Uterus (tissue), 4 donors: ENCODE data around the gene BCR. TPM values are rescaled to one million over a fixed set of nuclear protein-coding genes. Genes with fewer than 3 reads are reported as not detected.
"Not testable (repeated sequence)": the region's sequence is repeated elsewhere in the genome, so short reads cannot be mapped to it uniquely, and the experiment has no call there.

Experiments
- DNase-seq, 2 donors: peaks; one replicate each; pipeline ENCODE4 v3.0.0-alpha.2; 2019 to 2020
- H3K27ac ChIP-seq, 2 donors: fragments of 200-600 bp; sonication (generic); 1 replicate in 1 of 2; 2 replicates in 1 of 2; pipeline ENCODE4 v1.5.1; 2016 to 2018
- H3K27me3 ChIP-seq, 2 donors: fragments of 200-600 bp; sonication (generic); one replicate each; pipeline ENCODE4 v1.5.1; 2018 to 2019; ENCODE audit warnings: control low read depth in 1 of 2
- H3K36me3 ChIP-seq, 2 donors: fragments of 200-600 bp; sonication (generic); one replicate each; pipeline ENCODE4 v1.5.1; 2019; ENCODE audit warnings: control low read depth in 1 of 2
- H3K4me1 ChIP-seq, 2 donors: fragments of 200-600 bp; sonication (generic); one replicate each; pipeline ENCODE4 v1.5.1; 2018 to 2019; ENCODE audit warnings: control low read depth in 1 of 2
- H3K4me3 ChIP-seq, 2 donors: fragments of 200-600 bp; sonication (generic); 1 replicate in 1 of 2; 2 replicates in 1 of 2; pipeline ENCODE4 v1.5.1; 2018 to 2019; ENCODE audit warnings: mild to moderate bottlenecking in 1 of 2
- H3K9me3 ChIP-seq, 2 donors: fragments of 200-600 bp; sonication (generic); one replicate each; pipeline ENCODE4 v1.5.1; 2019; ENCODE audit warnings: control low read depth in 1 of 2
- CTCF ChIP-seq, 4 experiments: fragments of 200-600 bp in 2 of 4; fragments of 450-650 bp in 2 of 4; sonication (generic) in 2 of 4; IDR thresholded peaks; one replicate each; pipeline ENCODE4 v1.5.1; 2016 to 2019; ENCODE audit warnings: antibody characterized with exemption in 4 of 4, mild to moderate bottlenecking in 2 of 4, moderate library complexity in 1 of 4
- POLR2A ChIP-seq, 2 donors: fragments of 450-650 bp; IDR thresholded peaks; one replicate each; pipeline ENCODE4 v1.6.1; 2016; ENCODE audit warnings: antibody characterized with exemption in 2 of 2, mild to moderate bottlenecking in 1 of 2, moderate library complexity in 1 of 2
- intact Hi-C: fragments of 100-400 bp; cut with DNase I; formaldehyde crosslinking; loops from one replicate; pipeline ENCODE4 v1.15.1; 2023; ENCODE audit warnings: low total_unique reads
- total RNA-seq, 4 donors: library from RNA; depleted of rRNA in 3 of 4; stranded (reverse); fragments of >200 nt in 3 of 4; gene quantifications; one replicate each; pipeline versions ENCODE4 v1.1.0 to v1.2.4, GENCODE V29; 2014 to 2023
- donor health status: DM: yes; HTN: yes; CAD: no.

The BCR gene
- total RNA-seq, 4 donors from 2014 or later: 10.6 to 93.3 (median 28.3) TPM

- H3K36me3 ChIP-seq: no peaks in the 10 kb centered on the region
- intact Hi-C loops: loop anchor here (5.0 kb wide), 1 partner anchor 73 kb away; no protein-coding TSS in a partner anchor
- H3K27ac ChIP-seq: no peak overlapping the region
- no peak for DNase-seq
- no peak overlapping the region for H3K4me3 ChIP-seq
- no peaks in the 10 kb centered on the region for H3K4me1 ChIP-seq
- TF ChIP-seq CTCF (IDR thresholded peaks at IDR 0.05): no peak
- TF ChIP-seq POLR2A (IDR thresholded peaks at IDR 0.05): no peak
- H3K9me3 ChIP-seq: no peaks in the 10 kb centered on the region
- H3K27me3 ChIP-seq: no peaks in the 10 kb centered on the region
These were observed 133.7 kb downstream of the BCR start for GRCh38 chr22:23313791-23314567.

- Histone ChIP-seq H3K4me1 (no peaks in the 10 kb centered on the region), H3K9me3 (no peaks in the 10 kb centered on the region), H3K4me3 (no peak overlapping the region), H3K36me3 (no peaks in the 10 kb centered on the region), H3K27me3 (no peaks in the 10 kb centered on the region), H3K27ac (peak overlapping the region in 1 of 2 donors; percentile 48)
- peak; percentile 41 to 69 for DNase-seq
- TF ChIP-seq POLR2A (IDR thresholded peaks at IDR 0.05) (no peak), CTCF (IDR thresholded peaks at IDR 0.05) (peak; percentile 50 to 82 (median 62))
- intact Hi-C loops: no loop called here
These were observed 135.1 kb downstream of the BCR start for GRCh38 chr22:23315341-23315917.

GRCh38 chr22:23316596-23316995 lies 136.3 kb downstream of the BCR start:
- H3K27me3 ChIP-seq, H3K9me3 ChIP-seq, intact Hi-C loops, H3K4me3 ChIP-seq, DNase-seq, H3K27ac ChIP-seq, H3K4me1 ChIP-seq, H3K36me3 ChIP-seq: not testable (repeated sequence)

- H3K27me3 ChIP-seq, DNase-seq, H3K4me3 ChIP-seq, H3K9me3 ChIP-seq, H3K4me1 ChIP-seq, H3K36me3 ChIP-seq, H3K27ac ChIP-seq, intact Hi-C loops: not testable (repeated sequence)
These were observed 138.0 kb downstream of the BCR start for GRCh38 chr22:23318316-23318715.

GRCh38 chr22:23322497-23323080 lies 142.3 kb downstream of the BCR start:
- H3K4me3 ChIP-seq, H3K27ac ChIP-seq, intact Hi-C loops, H3K9me3 ChIP-seq, H3K36me3 ChIP-seq, H3K27me3 ChIP-seq, H3K4me1 ChIP-seq, DNase-seq: not testable (repeated sequence)

GRCh38 chr22:23323960-23324688 lies 143.8 kb downstream of the BCR start:
- H3K4me3 ChIP-seq, H3K9me3 ChIP-seq, H3K27ac ChIP-seq, H3K27me3 ChIP-seq, intact Hi-C loops, H3K36me3 ChIP-seq, DNase-seq, H3K4me1 ChIP-seq: not testable (repeated sequence)

- no peaks in the 10 kb centered on the region for H3K27me3 ChIP-seq
- H3K9me3 ChIP-seq: no peaks in the 10 kb centered on the region
- no peak for DNase-seq
- intact Hi-C loops: no loop called here
- no peak for TF ChIP-seq CTCF (IDR thresholded peaks at IDR 0.05)
- no peak for TF ChIP-seq POLR2A (IDR thresholded peaks at IDR 0.05)
- H3K4me3 ChIP-seq: no peak overlapping the region
- H3K27ac ChIP-seq: no peak overlapping the region
- no peaks in the 10 kb centered on the region for H3K36me3 ChIP-seq
- no peaks in the 10 kb centered on the region for H3K4me1 ChIP-seq
These were observed 144.9 kb downstream of the BCR start for GRCh38 chr22:23325183-23325582.

GRCh38 chr22:23333822-23334221 lies 153.5 kb downstream of the BCR start:
- H3K27ac ChIP-seq, intact Hi-C loops, H3K4me1 ChIP-seq, H3K4me3 ChIP-seq, H3K9me3 ChIP-seq, DNase-seq, H3K36me3 ChIP-seq, H3K27me3 ChIP-seq: not testable (repeated sequence)

DNA sequence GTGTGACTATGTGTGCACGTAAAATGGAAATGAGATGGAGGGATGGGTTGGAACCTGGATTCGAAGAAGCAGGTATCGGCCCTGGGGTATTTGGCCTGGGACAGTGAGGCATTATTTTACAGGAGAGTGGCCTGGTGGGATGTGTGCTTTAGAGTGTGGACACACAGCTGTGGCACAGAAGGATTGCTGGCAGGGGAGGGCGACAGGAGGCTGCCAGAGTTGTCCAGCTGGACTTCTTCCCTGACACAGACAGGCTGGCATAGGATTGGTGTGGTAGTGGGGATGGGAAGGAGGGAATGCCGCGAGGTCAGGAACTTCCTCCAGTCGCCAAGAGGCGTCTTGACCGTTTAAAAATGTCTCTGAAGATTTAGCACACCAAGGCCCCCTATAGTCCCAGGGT lies 157.4 kb downstream of the BCR start:
- DNase-seq, H3K27ac ChIP-seq, H3K9me3 ChIP-seq, H3K4me3 ChIP-seq, H3K27me3 ChIP-seq, H3K4me1 ChIP-seq, H3K36me3 ChIP-seq, intact Hi-C loops: not testable (repeated sequence)
